HepG2 (cell line): ENCODE measurements around the gene IL12A. TPM values are rescaled to one million over a fixed set of nuclear protein-coding genes. Genes with fewer than 3 reads are reported as not detected.

ENCODE experiments used
- ATAC-seq: fragments of 200-7000 bp; cut with Tn5 transposase; 3 replicates; pipeline ENCODE4 v1.9.1; 2020; ENCODE audit warnings: mild to moderate bottlenecking, moderate library complexity
- Bru-seq: library from RNA; stranded (reverse); fragments of 400-500 nt; gene quantifications from one replicate; lab custom pipeline; 2021; lab: Mats Ljungman, UMichigan
- BruChase-seq, 2 experiments: library from RNA; stranded (reverse); fragments of 400-500 nt; gene quantifications; one replicate each; lab custom pipeline; 2021; lab: Mats Ljungman, UMichigan
- BruUV-seq: library from RNA; stranded (reverse); fragments of 400-500 nt; replicated peaks from 2 replicates; lab custom pipeline; 2021; lab: Mats Ljungman, UMichigan
- CTCF ChIA-PET: fragments of 300-600 bp; formaldehyde crosslinking; extraction: SDS; loops from one replicate; lab custom pipeline; 2021; ENCODE audit warnings: low total read pairs, inconsistent platforms, low intra/inter-chr PET ratio; lab: Yijun Ruan, JAX
- POLR2A ChIA-PET: fragments of 350-600 bp; sonication (Branson Sonifier 250); formaldehyde crosslinking; loops from one replicate; lab custom pipeline; 2020; ENCODE audit warnings: antibody characterized with exemption, inconsistent platforms; lab: Yijun Ruan, JAX
- DNase-seq: peaks from one replicate; pipeline ENCODE4 v3.0.0-alpha.2; 2015; ENCODE audit warnings: low spot score
- FAIRE-seq: peaks from 3 replicates; lab custom pipeline; 2011; peaks lifted over from hg19 to GRCh38; lab: Jason Lieb, UNC
- H2AFZ ChIP-seq: one replicate; pipeline ENCODE4 v1.6.1; 2011; ENCODE audit warnings: low read length, inconsistent platforms
- H3K27ac ChIP-seq: fragments of 300-600 bp; 3 replicates; pipeline ENCODE4 v1.8.0; 2011; ENCODE audit warnings: mixed run types, mild to moderate bottlenecking, mixed read lengths, low read length, inconsistent platforms; ENCODE audit not compliant: insufficient read depth; ENCODE audit errors: extremely low read length
- H3K27me3 ChIP-seq, 2 experiments: fragments of 200-600 bp in 1 of 2; 2 replicates in 1 of 2; 3 replicates in 1 of 2; pipeline versions ENCODE4 v1.6.0 to v1.8.0; 2011; ENCODE audit warnings: low read length in 2 of 2, mild to moderate bottlenecking in 2 of 2, moderate library complexity in 2 of 2, inconsistent platforms in 1 of 2; ENCODE audit not compliant: insufficient read depth in 2 of 2, control insufficient read depth in 1 of 2
- H3K36me3 ChIP-seq, 2 experiments: fragments of 200-600 bp in 1 of 2; replicated peaks in 1 of 2; 2 replicates in 1 of 2; 3 replicates in 1 of 2; pipeline versions ENCODE4 v1.5.1 to v1.8.0; 2011; ENCODE audit warnings: low read length in 2 of 2, inconsistent platforms in 1 of 2; ENCODE audit not compliant: insufficient read depth in 2 of 2, control insufficient read depth in 1 of 2
- H3K4me1 ChIP-seq: 2 replicates; pipeline ENCODE4 v1.5.1; 2012; ENCODE audit warnings: low read length, inconsistent platforms; ENCODE audit not compliant: insufficient read depth
- H3K4me2 ChIP-seq: 2 replicates; pipeline ENCODE4 v1.6.0; 2011; ENCODE audit warnings: low read depth, low read length, inconsistent platforms
- H3K4me3 ChIP-seq, 3 experiments: fragments of 200-600 bp in 1 of 3; sonication (generic), shearing (Covaris generic) in 1 of 3; replicated peaks in 1 of 3; 2 replicates each; pipeline ENCODE4 v1.5.1; 2011 to 2016; ENCODE audit warnings: low read length in 3 of 3, inconsistent platforms in 2 of 3, low read depth in 2 of 3, mild to moderate bottlenecking in 2 of 3, control low read depth in 1 of 3, mixed read lengths in 1 of 3; ENCODE audit not compliant: insufficient read depth in 1 of 3
- H3K79me2 ChIP-seq: one replicate; pipeline ENCODE4 v1.6.1; 2011; ENCODE audit warnings: low read length, inconsistent platforms; ENCODE audit not compliant: insufficient read depth
- H3K9ac ChIP-seq: 2 replicates; pipeline ENCODE4 v1.6.0; 2011; ENCODE audit warnings: mild to moderate bottlenecking, low read depth, low read length, inconsistent platforms; ENCODE audit not compliant: insufficient read depth
- H3K9me3 ChIP-seq: 2 replicates; pipeline ENCODE4 v1.5.1; 2012; ENCODE audit warnings: mild to moderate bottlenecking, low read length
- H4K20me1 ChIP-seq: 2 replicates; pipeline ENCODE4 v1.6.0; 2011; ENCODE audit warnings: inconsistent platforms, mild to moderate bottlenecking, low read length, moderate library complexity; ENCODE audit not compliant: insufficient read depth
- ARID2 ChIP-seq: sonication (generic); formaldehyde crosslinking; IDR thresholded peaks from 2 replicates; pipeline ENCODE4 v1.8.1; 2022; ENCODE audit warnings: mild to moderate bottlenecking, missing genetic modification reagents, borderline replicate concordance
- CREM ChIP-seq, 2 experiments: sonication (generic) in 1 of 2; formaldehyde crosslinking in 1 of 2; IDR thresholded peaks; 2 replicates each; pipeline versions ENCODE4 v1.4.0 to v1.6.1; 2016 to 2020; ENCODE audit warnings: antibody characterized with exemption in 1 of 2, mild to moderate bottlenecking in 1 of 2, missing genetic modification reagents in 1 of 2
- DR1 ChIP-seq: sonication (generic); formaldehyde crosslinking; IDR thresholded peaks from 2 replicates; pipeline ENCODE4 v1.8.0; 2021; ENCODE audit warnings: mild to moderate bottlenecking, missing genetic modification reagents, inconsistent platforms
- FOXK1 ChIP-seq: sonication (generic); formaldehyde crosslinking; IDR thresholded peaks from 2 replicates; pipeline ENCODE4 v1.4.0; 2020; ENCODE audit warnings: low read depth, missing genetic modification reagents, borderline replicate concordance
- GLI4 ChIP-seq: sonication (generic); formaldehyde crosslinking; IDR thresholded peaks from 2 replicates; pipeline ENCODE4 v1.5.1; 2020; ENCODE audit warnings: missing genetic modification reagents, mild to moderate bottlenecking, moderate library complexity, borderline replicate concordance
- HBP1 ChIP-seq: IDR thresholded peaks from 2 replicates; pipeline ENCODE4 v1.6.1; 2016; ENCODE audit warnings: low read depth, control low read depth
- MYC ChIP-seq: sonication (generic); formaldehyde crosslinking; IDR thresholded peaks from 2 replicates; pipeline ENCODE4 v1.9.0; 2021; ENCODE audit warnings: missing genetic modification reagents, borderline replicate concordance
- PHF21A ChIP-seq: sonication (generic); formaldehyde crosslinking; IDR thresholded peaks from 2 replicates; pipeline ENCODE4 v1.5.0; 2020; ENCODE audit warnings: mild to moderate bottlenecking, missing genetic modification reagents
- RFXAP ChIP-seq: sonication (generic); formaldehyde crosslinking; IDR thresholded peaks from 2 replicates; pipeline ENCODE4 v1.4.0; 2020; ENCODE audit warnings: missing genetic modification reagents, borderline replicate concordance
- SP2 ChIP-seq: sonication (generic); formaldehyde crosslinking; IDR thresholded peaks from 2 replicates; pipeline ENCODE4 v1.5.1; 2020; ENCODE audit warnings: mild to moderate bottlenecking, missing genetic modification reagents
- ZFP90 ChIP-seq: sonication (generic); formaldehyde crosslinking; IDR thresholded peaks from 2 replicates; pipeline ENCODE4 v1.8.0; 2022; ENCODE audit warnings: missing genetic modification reagents, mild to moderate bottlenecking, inconsistent platforms, borderline replicate concordance
- ZNF512B ChIP-seq: sonication (generic); formaldehyde crosslinking; IDR thresholded peaks from 2 replicates; pipeline ENCODE4 v1.5.1; 2020; ENCODE audit warnings: missing genetic modification reagents, mild to moderate bottlenecking, borderline replicate concordance
- ZNF7 ChIP-seq: IDR thresholded peaks from 2 replicates; pipeline ENCODE4 v1.6.1; 2016; ENCODE audit warnings: missing biosample characterization, missing genetic modification reagents
- WGBS: methylation state at CpG from one replicate; pipeline ENCODE4 v1.1.6; 2017; ENCODE audit warnings: low lambda C conversion rate; 5-methylcytosine and 5-hydroxymethylcytosine counted together
- in situ Hi-C: cut with HindIII; loops from 2 replicates; pipeline ENCODE4 v1.10.0; 2017; ENCODE audit warnings: low pct_unique_long_range_greater_than_20kb; ENCODE audit not compliant: extremely low pct_ligation_motif_present
- intact Hi-C: fragments of 100-400 bp; cut with micrococcal nuclease; formaldehyde crosslinking; loops from one replicate; pipeline ENCODE4 v1.10.0; 2022; ENCODE audit not compliant: unreplicated experiment
- long read RNA-seq, 2 experiments: library from RNA in 1 of 2; library from polyadenylated mRNA in 1 of 2; stranded (forward) in 1 of 2; unstranded in 1 of 2; transcript quantifications; one replicate each; pipeline ENCODE4 v2.0.0, GENCODE V29; 2019 to 2022
- polyA minus RNA-seq, 3 experiments: library from RNA; depleted of rRNA, polyadenylated mRNA; stranded (reverse); fragments of >200 nt; gene quantifications; 2 replicates each; pipeline ENCODE4 v1.2.3, GENCODE V29; 2011; ENCODE audit warnings: low replicate concordance in 1 of 3
- polyA plus RNA-seq, 8 experiments: library from polyadenylated mRNA; depleted of rRNA in 3 of 8; stranded (reverse) in 7 of 8; unstranded in 1 of 8; fragments of >200 nt; fragmentation: Illumina TruSeq in 4 of 8; extraction: Trizol in 4 of 8; gene quantifications; 2 replicates each; pipeline versions ENCODE4 v1.2.1 to v1.2.3, GENCODE V29; 2011 to 2016; ENCODE audit warnings: low read depth in 4 of 8, missing spikeins in 1 of 8, mixed read lengths in 1 of 8; ENCODE audit not compliant: insufficient read depth in 1 of 8
- total RNA-seq, 5 experiments: library from RNA; depleted of rRNA; stranded (reverse); fragments of >200 nt; fragmentation: Illumina TruSeq; extraction: Trizol; gene quantifications; 2 replicates each; pipeline ENCODE4 v1.2.3, GENCODE V29; 2016; ENCODE audit warnings: low read depth in 1 of 5

Gene IL12A
- total RNA-seq (2016; rRNA removed; fragmentation: Illumina TruSeq; extraction: Trizol) (0.74 and 1.1 TPM in 2 replicates), polyA plus RNA-seq (2011; rRNA removed) (0.36 and 0.61 TPM in 2 replicates), polyA minus RNA-seq (2011; rRNA and poly(A)+ RNA removed; ENCODE audit: low replicate concordance) (not detected in 2 replicates), Bru-seq, nascent RNA (percentile 48 among the genes with signal in this experiment), BruChase-seq, experiment 1, labeled RNA remaining after a 6-hour chase (percentile 55 among the genes with signal in this experiment), BruChase-seq, experiment 2, labeled RNA remaining after a 2-hour chase (percentile 45 among the genes with signal in this experiment)
- total RNA-seq (2016; cell fraction: cytosol; rRNA removed; fragmentation: Illumina TruSeq; extraction: Trizol; ENCODE audit: low read depth): 0.71 and 1.0 TPM in 2 replicates
- 0.59 and 1.3 TPM in 2 replicates for total RNA-seq (2016; cell fraction: insoluble cytoplasmic fraction; rRNA removed; fragmentation: Illumina TruSeq; extraction: Trizol)
- 0.96 and 1.2 TPM in 2 replicates for total RNA-seq (2016; cell fraction: membrane; rRNA removed; fragmentation: Illumina TruSeq; extraction: Trizol)
- 2.4 and 3.8 TPM in 2 replicates for total RNA-seq (2016; cell fraction: nucleus; rRNA removed; fragmentation: Illumina TruSeq; extraction: Trizol)
- 0.23 and 0.31 TPM in 2 replicates for polyA plus RNA-seq (2011; cell fraction: cytosol; rRNA removed)
- 4.4 and 4.6 TPM in 2 replicates for polyA plus RNA-seq (2011; cell fraction: nucleus; rRNA removed)
- 0.12 and 1.1 TPM in 2 replicates for polyA plus RNA-seq (2012)
- polyA plus RNA-seq (2016; cell fraction: cytosol; fragmentation: Illumina TruSeq; extraction: Trizol; ENCODE audit: low read depth): 0.58 and 0.89 TPM in 2 replicates
- polyA plus RNA-seq (2016; cell fraction: insoluble cytoplasmic fraction; fragmentation: Illumina TruSeq; extraction: Trizol; ENCODE audit: low read depth): 0.66 and 1.2 TPM in 2 replicates
- 0.50 and 0.89 TPM in 2 replicates for polyA plus RNA-seq (2016; cell fraction: membrane; fragmentation: Illumina TruSeq; extraction: Trizol; ENCODE audit: low read depth)
- polyA plus RNA-seq (2016; cell fraction: nucleus; fragmentation: Illumina TruSeq; extraction: Trizol; ENCODE audit: insufficient read depth, low read depth): 4.9 and 6.1 TPM in 2 replicates
- not detected in 2 replicates for polyA minus RNA-seq (2011; cell fraction: cytosol; rRNA and poly(A)+ RNA removed)
- polyA minus RNA-seq (2011; cell fraction: nucleus; rRNA and poly(A)+ RNA removed): 0.52 and 0.75 TPM in 2 replicates
- long read RNA-seq, experiment 1, partial matches to known transcripts: 0 of 1 reads
- long read RNA-seq, experiment 1, other reads (novel, unspliced or antisense): 0 of 1 reads
- long read RNA-seq, experiment 2, partial matches to known transcripts: 0 of 1 reads
- long read RNA-seq, experiment 2, other reads (novel, unspliced or antisense): 0 of 1 reads

DNA sequence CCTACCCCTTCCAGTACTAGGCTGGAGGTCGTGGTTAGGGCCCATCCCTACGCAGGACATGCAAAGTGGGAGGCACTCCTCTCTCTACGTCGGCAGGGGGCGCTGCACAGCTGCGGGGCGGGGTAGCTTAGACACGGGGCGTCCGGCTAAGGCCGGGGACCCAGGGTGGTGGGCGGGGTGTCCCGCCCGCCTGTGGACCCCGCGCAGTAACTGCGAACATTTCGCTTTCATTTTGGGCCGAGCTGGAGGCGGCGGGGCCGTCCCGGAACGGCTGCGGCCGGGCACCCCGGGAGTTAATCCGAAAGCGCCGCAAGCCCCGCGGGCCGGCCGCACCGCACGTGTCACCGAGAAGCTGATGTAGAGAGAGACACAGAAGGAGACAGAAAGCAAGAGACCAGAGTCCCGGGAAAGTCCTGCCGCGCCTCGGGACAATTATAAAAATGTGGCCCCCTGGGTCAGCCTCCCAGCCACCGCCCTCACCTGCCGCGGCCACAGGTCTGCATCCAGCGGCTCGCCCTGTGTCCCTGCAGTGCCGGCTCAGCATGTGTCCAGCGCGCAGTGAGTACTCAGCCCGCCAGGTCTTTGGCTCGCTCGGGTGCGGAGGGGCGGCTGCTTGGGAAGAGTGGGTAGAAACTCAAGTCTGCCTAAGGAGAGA, at the start of gene IL12A:
Gene IL12A, plus strand, starts transcription at position 219 of the 655 bp plus-strand sequence.
- no peak within 1 kb of the TSS for H3K27ac ChIP-seq
- BruUV-seq: TSS peak; percentile 54
- POLR2A ChIA-PET: interaction anchor here (0.7 to 3.1 kb wide), 3 partner anchors 11 to 104 kb away, joined by 3 to 24 read pairs (median 6); no protein-coding TSS in a partner anchor
- TF ChIP-seq FOXK1: no peak
- no peak for TF ChIP-seq SP2 (CRISPR knock-in tag)
- no peak for TF ChIP-seq PHF21A (CRISPR knock-in tag)
- no peak for TF ChIP-seq GLI4 (CRISPR knock-in tag)
- TF ChIP-seq ARID2 (CRISPR knock-in tag): no peak
- TF ChIP-seq MYC: peak; percentile 62; the same call in 1 of the 2 replicates
- no peak for TF ChIP-seq ZNF7 (CRISPR knock-in tag)
- no peak for TF ChIP-seq RFXAP (CRISPR knock-in tag)
- TF ChIP-seq CREM (IDR thresholded peaks at IDR 0.05): no peak
- TF ChIP-seq CREM (CRISPR knock-in tag; IDR thresholded peaks at IDR 0.05): no peak
- no peak for TF ChIP-seq DR1 (CRISPR knock-in tag)
- TF ChIP-seq HBP1 (CRISPR knock-in tag): no peak
- TF ChIP-seq ZNF512B (CRISPR knock-in tag): no peak
- TF ChIP-seq ZFP90 (CRISPR knock-in tag): no peak

More for the DNA sequence above, at the start of gene IL12A:
- Histone ChIP-seq H3K9ac (peak within 1 kb of the TSS; percentile 37; the same call in 1 of the 2 replicates), H3K79me2 (no peaks in the 10 kb centered on the region), H3K9me3 (no peaks in the 10 kb centered on the region), H4K20me1 (no peaks in the 10 kb centered on the region), H3K36me3 (peaks cover 0 to 3% of the 10 kb centered on the region in 2 experiments; a peak in 1 of 5 replicates), H2AFZ (no peak within 1 kb of the TSS), H3K4me1 (peaks cover 20% of the 10 kb centered on the region), H3K4me3 (peak within 1 kb of the TSS; percentile 63 to 71 (median 68)), H3K4me2 (peak within 1 kb of the TSS; percentile 84), H3K27me3 (no peaks in the 10 kb centered on the region)
- DNase-seq (peak; percentile 59), ATAC-seq (peak; percentile 98), FAIRE-seq (peak; percentile 70)
- WGBS: no CpG with 5 or more reads among the region's 54 CpGs
- CTCF ChIA-PET: interaction anchor here (0.7 to 1.2 kb wide), 3 partner anchors 18 to 145 kb away, joined by 3 to 7 read pairs (median 4); no protein-coding TSS in a partner anchor
- intact Hi-C loops (loop anchor here (1.0 to 5.0 kb wide), 2 partner anchors 15 to 61 kb away; no protein-coding TSS in a partner anchor), in situ Hi-C loops (loop anchor here (25.0 kb wide), 1 partner anchor 726 kb away; no protein-coding TSS in a partner anchor)
